GM23338 (cell line): ENCODE results near the gene TRIM44. TPM values are rescaled to one million over a fixed set of nuclear protein-coding genes. Genes with fewer than 3 reads are reported as not detected.
"Not testable (repeated sequence)": the region's sequence is repeated elsewhere in the genome, so short reads cannot be mapped to it uniquely, and the experiment has no call there.

ENCODE experiments used
- ATAC-seq: fragments of 200-7000 bp; cut with Tn5 transposase; 3 replicates; pipeline ENCODE4 v1.9.1; 2020
- DNase-seq: peaks from one replicate; pipeline ENCODE4 v3.0.0-alpha.2; 2015; ENCODE audit warnings: low spot score
- H2AFZ ChIP-seq: fragments of 200-600 bp; sonication (generic); 2 replicates; pipeline ENCODE4 v1.8.0; 2016; ENCODE audit warnings: antibody characterized with exemption, mild to moderate bottlenecking, moderate library complexity
- H3F3A ChIP-seq: fragments of 200-600 bp; sonication (generic); replicated peaks from 2 replicates; pipeline ENCODE4 v1.8.0; 2017; ENCODE audit warnings: antibody characterized with exemption, mixed run types, low read depth
- H3K27ac ChIP-seq: fragments of 200-600 bp; sonication (generic); 2 replicates; pipeline ENCODE4 v1.6.1; 2016; ENCODE audit warnings: low read depth
- H3K27me3 ChIP-seq: fragments of 200-600 bp; sonication (generic); 2 replicates; pipeline ENCODE4 v1.8.0; 2016; ENCODE audit warnings: mild to moderate bottlenecking, mixed run types, moderate library complexity; ENCODE audit not compliant: insufficient read depth
- H3K36me3 ChIP-seq: fragments of 200-600 bp; sonication (generic); 2 replicates; pipeline ENCODE4 v1.8.0; 2016; ENCODE audit warnings: mild to moderate bottlenecking; ENCODE audit not compliant: insufficient read depth
- H3K4me1 ChIP-seq: fragments of 200-600 bp; sonication (generic); 2 replicates; pipeline ENCODE4 v1.8.0; 2016; ENCODE audit warnings: mild to moderate bottlenecking, moderate library complexity; ENCODE audit not compliant: insufficient read depth
- H3K4me2 ChIP-seq: fragments of 200-600 bp; sonication (generic); 2 replicates; pipeline ENCODE4 v1.7.1; 2017; ENCODE audit warnings: mixed run types
- H3K4me3 ChIP-seq: fragments of 200-600 bp; sonication (generic); 2 replicates; pipeline ENCODE4 v1.6.1; 2016; ENCODE audit warnings: mixed run types
- H3K79me2 ChIP-seq: fragments of 200-600 bp; sonication (generic); replicated peaks from 2 replicates; pipeline ENCODE4 v1.8.0; 2017; ENCODE audit warnings: mild to moderate bottlenecking; ENCODE audit not compliant: insufficient read depth
- H3K9me2 ChIP-seq: fragments of 200-600 bp; sonication (generic); 2 replicates; pipeline ENCODE4 v1.8.0; 2017; ENCODE audit not compliant: insufficient read depth
- H4K20me1 ChIP-seq: fragments of 200-600 bp; sonication (generic); replicated peaks from 2 replicates; pipeline ENCODE4 v1.8.0; 2017; ENCODE audit warnings: mild to moderate bottlenecking; ENCODE audit not compliant: insufficient read depth
- H3K27ac Mint-ChIP-seq: 2 replicates; pipeline ENCODE4 v1.8.0; 2020; ENCODE audit warnings: inconsistent platforms, mild to moderate bottlenecking, moderate library complexity, mixed read lengths
- H3K27me3 Mint-ChIP-seq: 3 replicates; pipeline ENCODE4 v1.8.0; 2022; ENCODE audit warnings: low read depth, mild to moderate bottlenecking, moderate library complexity, mixed read lengths, inconsistent platforms; ENCODE audit not compliant: insufficient read depth, poor library complexity
- H3K36me3 Mint-ChIP-seq: 3 replicates; pipeline ENCODE4 v1.8.0; 2021; ENCODE audit warnings: low read depth, mild to moderate bottlenecking, inconsistent platforms, moderate library complexity, mixed read lengths
- H3K4me1 Mint-ChIP-seq: 3 replicates; pipeline ENCODE4 v1.8.0; 2020; ENCODE audit warnings: mild to moderate bottlenecking, inconsistent platforms, mixed read lengths
- H3K4me3 Mint-ChIP-seq: 3 replicates; pipeline ENCODE4 v1.8.0; 2021; ENCODE audit warnings: moderate library complexity, mild to moderate bottlenecking, inconsistent platforms, mixed read lengths
- H3K9me3 Mint-ChIP-seq: 3 replicates; pipeline ENCODE4 v1.8.0; 2020; ENCODE audit warnings: moderate library complexity, mild to moderate bottlenecking, inconsistent platforms, mixed read lengths
- CREB1 ChIP-seq: fragments of 250-450 bp; sonication (Bioruptor Pico); IDR thresholded peaks from 2 replicates; pipeline ENCODE4 v1.5.0; 2020; ENCODE audit warnings: low read depth, mild to moderate bottlenecking, moderate library complexity
- CTCF ChIP-seq, 2 experiments: fragments of 200-600 bp in 1 of 2; sonication (generic) in 1 of 2; conservative IDR thresholded peaks; 2 replicates each; pipeline versions ENCODE4 v1.5.1 to v1.6.1; 2016 to 2017; ENCODE audit warnings: antibody characterized with exemption in 2 of 2, low read depth in 2 of 2, mild to moderate bottlenecking in 2 of 2, moderate library complexity in 1 of 2
- ETS1 ChIP-seq: IDR thresholded peaks from 2 replicates; pipeline ENCODE4 v1.6.1; 2016; ENCODE audit warnings: antibody characterized with exemption
- EZH2 ChIP-seq: fragments of 200-600 bp; sonication (generic); IDR thresholded peaks from one replicate; pipeline ENCODE4 v1.8.0; 2017; ENCODE audit warnings: antibody characterized with exemption, mild to moderate bottlenecking, low read depth; ENCODE audit not compliant: unreplicated experiment
- EZH2phosphoT487 ChIP-seq: fragments of 200-600 bp; sonication (generic); IDR thresholded peaks from one replicate; pipeline ENCODE4 v1.8.1; 2018; ENCODE audit warnings: antibody characterized with exemption; ENCODE audit not compliant: unreplicated experiment
- JUNB ChIP-seq: IDR thresholded peaks from one replicate; pipeline ENCODE4 v1.6.1; 2016; ENCODE audit warnings: antibody characterized with exemption; ENCODE audit not compliant: unreplicated experiment
- POLR2AphosphoS5 ChIP-seq: IDR thresholded peaks from 2 replicates; pipeline ENCODE4 v1.6.1; 2016; ENCODE audit warnings: antibody characterized with exemption, low read depth
- REST ChIP-seq: IDR thresholded peaks from one replicate; pipeline ENCODE4 v1.6.1; 2018; ENCODE audit warnings: antibody characterized with exemption; ENCODE audit not compliant: unreplicated experiment
- ZNF114 ChIP-seq: fragments of 250-450 bp; sonication (Bioruptor Pico); IDR thresholded peaks from 2 replicates; pipeline ENCODE4 v1.5.0; 2020; ENCODE audit warnings: mild to moderate bottlenecking, moderate library complexity
- ZNF331 ChIP-seq: fragments of 250-450 bp; sonication (Bioruptor Pico); IDR thresholded peaks from 2 replicates; pipeline ENCODE4 v1.5.0; 2020; ENCODE audit warnings: low read depth, mild to moderate bottlenecking, moderate library complexity
- polyA plus RNA-seq: library from polyadenylated mRNA; unstranded; fragments of >200 nt; fragmentation: Nextera tagmentation; extraction: Ambion mirVana; gene quantifications from 2 replicates; pipeline ENCODE4 v1.2.1, GENCODE V29; 2016
- total RNA-seq: library from RNA; depleted of rRNA; stranded (reverse); fragments of >200 nt; shearing (Covaris generic); gene quantifications from 2 replicates; pipeline ENCODE4 v1.2.3, GENCODE V29; 2014

The TRIM44 gene
- total and polyA plus RNA-seq, 2 experiments from 2014 or later: 10.3 to 10.4 TPM

- Histone ChIP-seq H3K27ac (no peak overlapping the region), H3K36me3 (no peaks in the 10 kb centered on the region), H4K20me1 (no peaks in the 10 kb centered on the region), H2AFZ (no peak overlapping the region), H3F3A (no peaks in the 10 kb centered on the region), H3K27me3 (peaks cover 31% of the 10 kb centered on the region), H3K9me2 (peaks cover 8% of the 10 kb centered on the region), H3K4me2 (no peak overlapping the region), H3K79me2 (no peaks in the 10 kb centered on the region), H3K4me1 (peaks cover 17% of the 10 kb centered on the region), H3K4me3 (no peak overlapping the region)
- Mint-ChIP-seq H3K36me3 (no peaks in the 10 kb centered on the region), H3K4me3 (no peak overlapping the region), H3K27me3 (peaks cover 9% of the 10 kb centered on the region), H3K27ac (no peak overlapping the region), H3K9me3 (no peaks in the 10 kb centered on the region), H3K4me1 (peaks cover 28% of the 10 kb centered on the region)
- TF ChIP-seq CTCF (conservative IDR thresholded peaks at IDR 0.05; ENCODE audit: low read depth in 2 of 2) (no peak), EZH2phosphoT487 (no peak), EZH2 (no peak), CREB1 (CRISPR knock-in tag) (no peak), ZNF114 (no peak), POLR2AphosphoS5 (no peak), JUNB (no peak), ETS1 (no peak), REST (no peak), ZNF331 (CRISPR knock-in tag) (no peak)
- DNase-seq (no peak), ATAC-seq (no peak)
These were observed 11.3 kb upstream of the TRIM44 start for GRCh38 chr11:35651263-35651662.

GRCh38 chr11:35652786-35653185 lies 9.8 kb upstream of the TRIM44 start:
- H3K9me3 Mint-ChIP-seq, H3K36me3 ChIP-seq, H4K20me1 ChIP-seq, H3K27ac Mint-ChIP-seq, ATAC-seq, H3K79me2 ChIP-seq, DNase-seq, H3K4me3 Mint-ChIP-seq, H3F3A ChIP-seq, H3K36me3 Mint-ChIP-seq, H3K9me2 ChIP-seq, H3K4me3 ChIP-seq, H3K4me2 ChIP-seq, H3K27ac ChIP-seq, H2AFZ ChIP-seq: not testable (repeated sequence)
- peaks cover 26% of the 10 kb centered on the region for H3K4me1 Mint-ChIP-seq
- Histone ChIP-seq H3K27me3 (peaks cover 47% of the 10 kb centered on the region), H3K4me1 (peaks cover 17% of the 10 kb centered on the region)
- peaks cover 15% of the 10 kb centered on the region for H3K27me3 Mint-ChIP-seq
